MM.1S (cell line): ENCODE results near the gene CCT7.

Source experiments
- EZH2 ChIP-seq: fragments of 300-600 bp; sonication (generic); optimal IDR thresholded peaks from 2 replicates; pipeline ENCODE3; 2017; ENCODE audit warnings: low read depth, mild to moderate bottlenecking, antibody characterized with exemption, low read length, mixed read lengths
- EZH2phosphoT487 ChIP-seq: fragments of 300-600 bp; sonication (generic); IDR thresholded peaks from 2 replicates; pipeline ENCODE4 v1.6.1; 2018; ENCODE audit warnings: antibody characterized with exemption, low read length
- TF ChIP-seq, protein P1 (sequence below): fragments of 300-600 bp; sonication (generic); IDR thresholded peaks from 2 replicates; pipeline ENCODE4 v1.5.1; 2016; ENCODE audit warnings: antibody characterized with exemption, low read length, mixed read lengths

DNA sequence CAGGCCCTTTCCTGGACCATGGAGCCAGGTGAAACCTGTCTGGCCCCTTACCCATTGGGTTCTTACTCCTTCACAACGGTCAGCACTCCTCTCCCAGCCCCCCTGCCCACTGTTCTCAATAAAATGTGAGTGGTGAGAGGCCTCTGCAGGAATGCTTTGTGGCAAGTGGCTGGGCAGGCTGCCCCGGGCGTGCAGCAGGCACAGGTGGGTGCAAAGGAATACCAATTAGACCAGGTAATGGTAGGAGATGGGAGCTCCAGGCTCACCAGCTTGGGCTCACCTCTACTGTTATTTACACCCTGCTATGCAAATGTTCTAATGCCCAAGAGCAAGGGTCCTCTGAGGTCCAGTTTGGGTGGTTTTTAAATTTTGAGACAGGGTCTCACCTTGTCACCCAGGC lies 7.0 kb upstream of the CCT7 start:
- TF ChIP-seq, protein P1, sequence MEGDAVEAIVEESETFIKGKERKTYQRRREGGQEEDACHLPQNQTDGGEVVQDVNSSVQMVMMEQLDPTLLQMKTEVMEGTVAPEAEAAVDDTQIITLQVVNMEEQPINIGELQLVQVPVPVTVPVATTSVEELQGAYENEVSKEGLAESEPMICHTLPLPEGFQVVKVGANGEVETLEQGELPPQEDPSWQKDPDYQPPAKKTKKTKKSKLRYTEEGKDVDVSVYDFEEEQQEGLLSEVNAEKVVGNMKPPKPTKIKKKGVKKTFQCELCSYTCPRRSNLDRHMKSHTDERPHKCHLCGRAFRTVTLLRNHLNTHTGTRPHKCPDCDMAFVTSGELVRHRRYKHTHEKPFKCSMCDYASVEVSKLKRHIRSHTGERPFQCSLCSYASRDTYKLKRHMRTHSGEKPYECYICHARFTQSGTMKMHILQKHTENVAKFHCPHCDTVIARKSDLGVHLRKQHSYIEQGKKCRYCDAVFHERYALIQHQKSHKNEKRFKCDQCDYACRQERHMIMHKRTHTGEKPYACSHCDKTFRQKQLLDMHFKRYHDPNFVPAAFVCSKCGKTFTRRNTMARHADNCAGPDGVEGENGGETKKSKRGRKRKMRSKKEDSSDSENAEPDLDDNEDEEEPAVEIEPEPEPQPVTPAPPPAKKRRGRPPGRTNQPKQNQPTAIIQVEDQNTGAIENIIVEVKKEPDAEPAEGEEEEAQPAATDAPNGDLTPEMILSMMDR, result no peak
- TF ChIP-seq EZH2, result no peak
- no peak for TF ChIP-seq EZH2phosphoT487
